GM19240 (cell line): Measurements from ENCODE around the gene TNS2.

ENCODE experiments used
- DNase-seq: peaks from one replicate; pipeline ENCODE4 v3.0.0; 2011; ENCODE audit warnings: low spot score; ENCODE audit not compliant: insufficient read length

Gene TNS2

GRCh38 chr12:53068811-53069585 is 19.1 kb downstream of the TNS2 start:
- DNase-seq: no peak

- DNase-seq: no peak
These were observed 20.0 kb downstream of the TNS2 start for GRCh38 chr12:53069621-53070410.

GRCh38 chr12:53070877-53071492 is 21.1 kb downstream of the TNS2 start:
- DNase-seq: no peak

GRCh38 chr12:53071591-53072551 is 22.0 kb downstream of the TNS2 start:
- no peak for DNase-seq

GRCh38 chr12:53073881-53074280 is 24.0 kb downstream of the TNS2 start:
- no peak for DNase-seq

- no peak for DNase-seq
These were observed 24.6 kb downstream of the TNS2 start for GRCh38 chr12:53074283-53074998.

GRCh38 chr12:53074999-53075370 is 25.1 kb downstream of the TNS2 start:
- DNase-seq: no peak

GRCh38 chr12:53076461-53076860 is 26.6 kb downstream of the TNS2 start:
- DNase-seq: no peak

- DNase-seq: no peak
These were observed 27.2 kb downstream of the TNS2 start for GRCh38 chr12:53077030-53077429.

- DNase-seq: no peak
These were observed 28.8 kb downstream of the TNS2 start for GRCh38 chr12:53078425-53079225.

GRCh38 chr12:53079226-53080117 is 29.6 kb downstream of the TNS2 start, which contains the start of gene SPRYD3:
TSS of gene SPRYD3 (minus strand) at chr12:53079390. CDS start at chr12:53079333, 57 bp downstream.
- peak; percentile 98 for DNase-seq

- DNase-seq: no peak
These were observed 32.8 kb downstream of the TNS2 start for GRCh38 chr12:53082637-53083175.

- DNase-seq: no peak
These were observed 36.5 kb downstream of the TNS2 start for GRCh38 chr12:53086361-53086760.

GRCh38 chr12:53090105-53090504 is 40.2 kb downstream of the TNS2 start:
- DNase-seq: no peak

- no peak for DNase-seq
These were observed 40.7 kb downstream of the TNS2 start for GRCh38 chr12:53090554-53090953.

GRCh38 chr12:53091756-53092155 is 41.9 kb downstream of the TNS2 start:
- no peak for DNase-seq

- DNase-seq: no peak
These were observed 44.0 kb downstream of the TNS2 start for GRCh38 chr12:53093777-53094393.

- DNase-seq: no peak
These were observed 44.5 kb downstream of the TNS2 start for GRCh38 chr12:53094394-53094787.
